DOHH2 (cell line): ENCODE results near the gene ZNF81.

Source experiments
- CTCF ChIP-seq: fragments of 200-600 bp; sonication (generic); IDR thresholded peaks from one replicate; pipeline ENCODE4 v1.5.1; 2014; ENCODE audit warnings: antibody characterized with exemption, mild to moderate bottlenecking, low read depth, low read length; ENCODE audit not compliant: poor library complexity, severe bottlenecking
- EZH2phosphoT487 ChIP-seq: fragments of 200-600 bp; sonication (generic); IDR thresholded peaks from 2 replicates; pipeline ENCODE4 v1.6.1; 2017; ENCODE audit warnings: borderline replicate concordance, mild to moderate bottlenecking, antibody characterized with exemption, low read length, moderate library complexity, mixed read lengths

DNA sequence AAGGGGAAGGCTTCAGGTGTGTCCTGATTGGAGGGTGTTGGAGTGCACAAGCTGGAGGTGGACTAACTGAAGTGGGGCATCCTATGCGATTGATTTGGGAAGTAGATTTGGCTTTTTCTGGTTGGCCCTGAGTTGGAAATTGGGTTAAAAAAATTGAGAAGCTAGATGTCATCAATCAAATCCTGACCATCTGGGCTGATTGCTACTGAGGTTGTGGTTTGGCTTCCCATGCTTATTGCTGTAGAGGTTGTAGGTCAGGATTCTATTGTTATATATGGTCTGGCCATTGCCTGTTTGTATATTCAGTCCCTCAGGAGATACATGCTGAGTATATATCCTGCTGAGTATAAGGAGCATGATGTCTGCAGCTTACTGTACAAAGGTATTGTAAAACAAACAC lies 7.7 kb upstream of the ZNF81 start:
- no peak for TF ChIP-seq EZH2phosphoT487
- no peak for TF ChIP-seq CTCF
